ENCODE measurements around the gene CAPS. TPM values are rescaled to one million over a fixed set of nuclear protein-coding genes. Genes with fewer than 3 reads are reported as not detected.

Gene CAPS
- total RNA-seq, 1 donor from 2014 or later: 8.2 TPM

- TF ChIP-seq CTCF (IDR thresholded peaks at IDR 0.05; ENCODE audit: insufficient read depth, low read length, severe bottlenecking): no peak
- H3K4me3 ChIP-seq (ENCODE audit: low read depth, low read length): no peak overlapping the region
- H3K27me3 ChIP-seq (ENCODE audit: control insufficient read depth, insufficient read depth, low read length): no peaks in the 10 kb centered on the region
- H3K36me3 ChIP-seq (ENCODE audit: control insufficient read depth, insufficient read depth, low read length): peaks cover 2% of the 10 kb centered on the region
- DNase-seq (ENCODE audit: low read depth) (no peak), FAIRE-seq (no peak)
Measured at GRCh38 chr19:5952193-5953029, 38.4 kb downstream of the CAPS start.

- FAIRE-seq: no peak
- no peak for TF ChIP-seq CTCF (IDR thresholded peaks at IDR 0.05; ENCODE audit: insufficient read depth, low read length, severe bottlenecking)
Measured at GRCh38 chr19:5953030-5953589, 39.1 kb downstream of the CAPS start.

GRCh38 chr19:5953680-5954213 lies 39.7 kb downstream of the CAPS start:
- H3K27me3 ChIP-seq (ENCODE audit: control insufficient read depth, insufficient read depth, low read length): no peaks in the 10 kb centered on the region
- H3K4me3 ChIP-seq (ENCODE audit: low read depth, low read length): no peak overlapping the region
- no peak for FAIRE-seq
- no peak for TF ChIP-seq CTCF (IDR thresholded peaks at IDR 0.05; ENCODE audit: insufficient read depth, low read length, severe bottlenecking)
- DNase-seq (ENCODE audit: low read depth): no peak
- H3K36me3 ChIP-seq (ENCODE audit: control insufficient read depth, insufficient read depth, low read length): peaks cover under 1% of the 10 kb centered on the region

More at GRCh38 chr19:5953030-5953589, 39.1 kb downstream of the CAPS start:
- H3K27me3 ChIP-seq (ENCODE audit: control insufficient read depth, insufficient read depth, low read length): no peaks in the 10 kb centered on the region
- DNase-seq (ENCODE audit: low read depth): no peak
- peaks cover 2% of the 10 kb centered on the region for H3K36me3 ChIP-seq (ENCODE audit: control insufficient read depth, insufficient read depth, low read length)
- H3K4me3 ChIP-seq (ENCODE audit: low read depth, low read length): no peak overlapping the region

- Histone ChIP-seq H3K36me3 (ENCODE audit: control insufficient read depth, insufficient read depth, low read length) (peaks cover 2% of the 10 kb centered on the region), H3K27me3 (ENCODE audit: control insufficient read depth, insufficient read depth, low read length) (no peaks in the 10 kb centered on the region), H3K4me3 (ENCODE audit: low read depth, low read length) (no peak overlapping the region)
- DNase-seq (ENCODE audit: low read depth) (no peak), FAIRE-seq (no peak)
- TF ChIP-seq CTCF (IDR thresholded peaks at IDR 0.05; ENCODE audit: insufficient read depth, low read length, severe bottlenecking): no peak
Measured at GRCh38 chr19:5954293-5954692, 40.2 kb downstream of the CAPS start.

- no peaks in the 10 kb centered on the region for H3K27me3 ChIP-seq (ENCODE audit: control insufficient read depth, insufficient read depth, low read length)
- H3K36me3 ChIP-seq (ENCODE audit: control insufficient read depth, insufficient read depth, low read length): peaks cover 2% of the 10 kb centered on the region
- no peak for DNase-seq (ENCODE audit: low read depth)
- no peak overlapping the region for H3K4me3 ChIP-seq (ENCODE audit: low read depth, low read length)
- FAIRE-seq: no peak
- TF ChIP-seq CTCF (IDR thresholded peaks at IDR 0.05; ENCODE audit: insufficient read depth, low read length, severe bottlenecking): no peak
Measured at GRCh38 chr19:5955636-5955935, 41.5 kb downstream of the CAPS start.
